ENCODE data around the gene RHOF.

Gene RHOF

GRCh38 chr12:121804417-121805111, 11.1 kb upstream of the RHOF start:
- DNase-seq (ENCODE audit: low spot score), result no peak

GRCh38 chr12:121803861-121804416, 10.5 kb upstream of the RHOF start, which contains the start of gene SETD1B:
TSS of gene SETD1B (plus strand) at chr12:121804009. CDS start at chr12:121804738, 729 bp downstream.
- DNase-seq (ENCODE audit: low spot score), result peak; percentile 84

- peak; percentile 96 for DNase-seq (ENCODE audit: low spot score)
Measured at GRCh38 chr12:121802843-121803698, 9.6 kb upstream of the RHOF start.

GRCh38 chr12:121802485-121802842, 9.0 kb upstream of the RHOF start:
- no peak for DNase-seq (ENCODE audit: low spot score)

- DNase-seq (ENCODE audit: low spot score), result no peak
Measured at GRCh38 chr12:121801595-121802484, 8.4 kb upstream of the RHOF start.

GRCh38 chr12:121800694-121801594, 7.5 kb upstream of the RHOF start:
- peak; percentile 84 for DNase-seq (ENCODE audit: low spot score)

- DNase-seq (ENCODE audit: low spot score), result peak; percentile 93
Measured at GRCh38 chr12:121799842-121800693, 6.6 kb upstream of the RHOF start.

GRCh38 chr12:121799156-121799841, 5.8 kb upstream of the RHOF start:
- no peak for DNase-seq (ENCODE audit: low spot score)

GRCh38 chr12:121798787-121799155, 5.3 kb upstream of the RHOF start:
- no peak for DNase-seq (ENCODE audit: low spot score)

- no peak for DNase-seq (ENCODE audit: low spot score)
Measured at GRCh38 chr12:121797937-121798786, 4.7 kb upstream of the RHOF start.

- peak; percentile 99 for DNase-seq (ENCODE audit: low spot score)
Measured at GRCh38 chr12:121796855-121797751, 3.6 kb upstream of the RHOF start.

- DNase-seq (ENCODE audit: low spot score), result peak; percentile 80
Measured at GRCh38 chr12:121795034-121795968, 1.8 kb upstream of the RHOF start.

- DNase-seq (ENCODE audit: low spot score), result no peak
Measured at GRCh38 chr12:121794534-121795033, 1.1 kb upstream of the RHOF start.

- DNase-seq (ENCODE audit: low spot score), result peak; percentile 99
Measured at GRCh38 chr12:121793838-121794533, 498 bp upstream of the RHOF start.

Data from LoVo (cell line).